GM06990 (cell line): Measurements from ENCODE around the gene EVI5.

Source experiments
- DNase-seq: peaks from one replicate; pipeline ENCODE4 v3.0.0-alpha.2; 2011; ENCODE audit not compliant: insufficient read length; ENCODE audit errors: extremely low read depth
- H3K27me3 ChIP-seq: replicated peaks from 2 replicates; pipeline ENCODE4 v1.6.0; 2011; ENCODE audit warnings: low read length; ENCODE audit not compliant: control insufficient read depth, insufficient read depth
- H3K36me3 ChIP-seq: 2 replicates; pipeline ENCODE4 v1.5.1; 2011; ENCODE audit warnings: low read length; ENCODE audit not compliant: control insufficient read depth, insufficient read depth
- H3K4me3 ChIP-seq: replicated peaks from 2 replicates; pipeline ENCODE4 v1.5.1; 2011; ENCODE audit warnings: low read depth, mild to moderate bottlenecking, control low read depth, low read length
- TF ChIP-seq, protein P1 (sequence below): IDR thresholded peaks from 2 replicates; pipeline ENCODE4 v1.5.1; 2011; ENCODE audit warnings: low read length, control low read depth, mild to moderate bottlenecking, inconsistent platforms; ENCODE audit not compliant: insufficient read depth, poor library complexity, severe bottlenecking

Gene EVI5

DNA sequence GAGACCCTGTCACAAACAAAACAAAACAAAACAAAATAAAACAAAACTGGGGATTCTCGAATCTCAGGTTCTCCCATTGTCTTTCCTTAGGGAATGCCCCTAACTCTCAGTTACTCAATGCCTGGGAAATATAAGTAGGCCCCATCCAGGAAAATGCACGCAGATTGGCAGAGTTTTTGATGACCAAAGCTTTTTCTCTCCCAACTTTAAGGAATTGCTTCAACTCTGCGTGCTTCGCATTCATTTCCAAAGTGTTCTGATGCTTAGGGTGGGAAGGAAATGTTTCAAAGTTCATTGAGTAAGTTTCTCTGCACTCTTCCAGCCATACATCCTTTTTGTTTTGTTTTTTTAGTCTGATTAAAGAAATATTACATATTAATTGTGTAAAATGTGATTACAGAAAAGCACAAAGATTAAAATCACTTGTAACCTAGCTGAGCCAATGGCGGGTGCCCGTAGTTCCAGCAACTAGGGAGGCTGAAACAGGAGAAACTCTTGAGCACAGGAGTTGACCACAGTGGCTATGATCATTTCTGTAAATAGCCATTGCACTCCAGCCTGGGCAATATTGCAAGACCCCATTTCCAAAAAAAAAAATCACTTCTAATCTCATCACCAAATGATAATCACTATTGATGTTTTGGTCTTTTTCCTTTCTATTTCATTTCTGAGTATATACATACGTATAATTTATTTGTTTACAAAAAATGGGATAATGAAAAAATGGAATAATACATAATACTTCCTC, 18.4 kb upstream of the EVI5 start:
- no peak for DNase-seq
- H3K27me3 ChIP-seq: no peaks in the 10 kb centered on the region
- TF ChIP-seq, protein P1, sequence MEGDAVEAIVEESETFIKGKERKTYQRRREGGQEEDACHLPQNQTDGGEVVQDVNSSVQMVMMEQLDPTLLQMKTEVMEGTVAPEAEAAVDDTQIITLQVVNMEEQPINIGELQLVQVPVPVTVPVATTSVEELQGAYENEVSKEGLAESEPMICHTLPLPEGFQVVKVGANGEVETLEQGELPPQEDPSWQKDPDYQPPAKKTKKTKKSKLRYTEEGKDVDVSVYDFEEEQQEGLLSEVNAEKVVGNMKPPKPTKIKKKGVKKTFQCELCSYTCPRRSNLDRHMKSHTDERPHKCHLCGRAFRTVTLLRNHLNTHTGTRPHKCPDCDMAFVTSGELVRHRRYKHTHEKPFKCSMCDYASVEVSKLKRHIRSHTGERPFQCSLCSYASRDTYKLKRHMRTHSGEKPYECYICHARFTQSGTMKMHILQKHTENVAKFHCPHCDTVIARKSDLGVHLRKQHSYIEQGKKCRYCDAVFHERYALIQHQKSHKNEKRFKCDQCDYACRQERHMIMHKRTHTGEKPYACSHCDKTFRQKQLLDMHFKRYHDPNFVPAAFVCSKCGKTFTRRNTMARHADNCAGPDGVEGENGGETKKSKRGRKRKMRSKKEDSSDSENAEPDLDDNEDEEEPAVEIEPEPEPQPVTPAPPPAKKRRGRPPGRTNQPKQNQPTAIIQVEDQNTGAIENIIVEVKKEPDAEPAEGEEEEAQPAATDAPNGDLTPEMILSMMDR: no peak
- no peak overlapping the region for H3K4me3 ChIP-seq
- no peaks in the 10 kb centered on the region for H3K36me3 ChIP-seq

DNA sequence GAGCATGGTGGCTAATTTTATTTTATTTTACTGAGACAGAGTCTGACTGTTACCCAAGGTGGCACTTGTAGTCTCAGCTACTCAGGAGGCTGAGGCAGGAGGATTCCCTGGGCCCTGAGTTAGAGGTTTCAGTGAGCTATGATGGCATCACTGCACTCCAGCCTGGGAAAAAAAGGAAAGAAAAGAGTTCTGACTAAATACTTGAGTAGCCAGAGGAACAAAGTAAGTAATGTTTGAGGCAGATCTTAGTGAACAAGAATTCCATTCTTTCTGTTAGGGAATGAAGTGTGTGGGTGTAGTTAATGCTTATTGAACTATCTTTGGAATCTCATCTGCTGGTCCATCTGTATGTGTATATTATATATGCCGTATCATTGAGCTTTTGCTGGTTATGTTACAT, 13.1 kb upstream of the EVI5 start:
- no peak for DNase-seq
- TF ChIP-seq, protein P1: no peak
- Histone ChIP-seq H3K27me3 (no peaks in the 10 kb centered on the region), H3K4me3 (no peak overlapping the region), H3K36me3 (no peaks in the 10 kb centered on the region)

DNA sequence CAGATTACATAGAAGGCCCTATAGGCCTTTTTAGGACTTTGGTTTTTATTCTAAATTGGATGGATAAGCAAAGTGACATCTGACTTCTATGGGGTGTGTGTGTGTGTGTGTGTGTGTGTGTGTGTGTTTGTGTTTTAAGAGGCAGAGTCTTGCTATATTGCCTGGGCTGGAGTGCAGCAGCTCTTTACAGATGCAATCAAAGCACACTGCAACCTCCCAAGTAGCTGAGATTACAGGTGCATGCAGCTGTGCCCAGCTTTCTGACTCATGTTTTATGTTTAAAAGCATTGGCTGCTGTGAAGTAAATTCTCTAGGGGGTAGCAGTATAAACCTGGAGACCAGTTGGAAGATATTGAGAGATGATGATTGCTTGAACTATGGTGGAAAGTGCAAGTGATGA, 12.4 kb upstream of the EVI5 start:
- no peak for DNase-seq
- H3K36me3 ChIP-seq: no peaks in the 10 kb centered on the region
- H3K27me3 ChIP-seq: no peaks in the 10 kb centered on the region
- TF ChIP-seq, protein P1: no peak
- no peak overlapping the region for H3K4me3 ChIP-seq

DNA sequence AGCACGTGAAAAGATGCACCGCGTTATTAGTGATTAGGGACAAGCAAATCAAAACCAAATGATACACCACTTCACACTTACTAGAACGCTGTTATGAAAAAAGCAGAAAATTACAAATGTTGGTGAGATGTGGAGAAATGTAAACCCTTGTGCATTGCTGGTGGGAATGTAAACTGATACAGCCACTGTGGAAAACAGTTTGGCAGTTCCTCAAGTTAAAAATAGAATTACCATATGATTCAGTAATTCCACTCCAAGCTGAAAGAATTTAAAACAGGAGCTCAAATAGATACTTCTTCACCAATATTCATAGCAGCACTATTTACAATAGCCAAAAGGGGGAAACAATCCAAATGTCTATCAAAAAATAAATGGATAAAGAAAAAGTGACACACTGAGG, 10.3 kb upstream of the EVI5 start:
- DNase-seq: no peak
- H3K36me3 ChIP-seq: no peaks in the 10 kb centered on the region
- no peak overlapping the region for H3K4me3 ChIP-seq
- H3K27me3 ChIP-seq: no peaks in the 10 kb centered on the region
- TF ChIP-seq, protein P1: no peak

DNA sequence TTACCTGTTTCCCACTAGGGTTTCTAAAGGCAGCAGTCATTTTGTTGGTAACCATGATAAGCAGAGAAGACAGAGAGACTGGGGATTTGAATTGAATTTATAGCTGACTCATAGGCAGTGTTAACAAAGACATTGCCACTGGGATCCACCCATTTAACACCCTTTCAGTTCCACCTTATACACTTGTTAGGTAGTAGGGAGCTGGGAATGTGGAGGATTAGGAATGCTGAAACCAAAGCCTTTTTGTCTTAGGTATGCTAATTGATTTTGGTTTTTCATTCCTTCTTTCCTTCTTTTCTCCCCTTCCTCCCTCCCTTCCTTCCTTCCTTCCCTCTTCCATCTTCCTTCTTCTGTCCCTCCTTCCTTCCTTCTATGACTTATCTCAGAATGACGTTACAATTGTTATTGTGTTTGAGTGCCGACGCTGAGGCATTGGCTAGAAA, 7.5 kb upstream of the EVI5 start:
- Histone ChIP-seq H3K36me3 (no peaks in the 10 kb centered on the region), H3K4me3 (no peak overlapping the region), H3K27me3 (no peaks in the 10 kb centered on the region; the same call in 1 of the 2 replicates)
- TF ChIP-seq, protein P1: no peak
- DNase-seq: no peak

DNA sequence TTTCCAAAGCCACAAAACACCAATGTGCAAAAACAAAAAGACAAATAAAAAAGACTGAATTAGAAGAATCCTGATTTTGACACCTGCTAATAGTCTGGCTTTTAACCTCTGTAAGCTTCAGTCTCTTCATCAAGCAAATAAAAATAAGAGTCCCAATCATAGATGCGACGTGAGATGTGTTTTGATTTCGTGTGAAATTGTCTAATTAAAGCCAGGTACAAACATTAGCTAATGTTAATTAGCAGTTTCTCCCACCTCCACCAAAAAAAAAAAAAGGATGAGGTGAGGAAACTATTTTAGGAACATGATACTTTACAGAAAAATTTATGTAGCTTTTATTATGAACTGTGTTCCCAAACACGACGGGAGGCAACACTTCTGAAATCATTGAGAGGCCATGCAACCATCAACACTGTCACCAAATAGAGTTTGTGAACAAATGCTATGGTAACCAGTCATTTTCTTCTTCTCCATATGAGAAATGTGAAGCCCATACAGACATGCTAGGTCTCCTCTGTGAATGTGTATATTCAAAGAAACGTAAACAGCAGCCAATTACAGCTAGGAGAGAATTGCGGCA, 6.7 kb upstream of the EVI5 start:
- no peaks in the 10 kb centered on the region for H3K36me3 ChIP-seq
- TF ChIP-seq, protein P1: no peak
- no peaks in the 10 kb centered on the region; the same call in 1 of the 2 replicates for H3K27me3 ChIP-seq
- DNase-seq: no peak
- H3K4me3 ChIP-seq: no peak overlapping the region
